WTC11 (cell line): ENCODE results near the gene PPP6R1. TPM values are rescaled to one million over a fixed set of nuclear protein-coding genes. Genes with fewer than 3 reads are reported as not detected.

Experiments used
- ATAC-seq: fragments of 200-7000 bp; cut with Tn5 transposase; 2 replicates; pipeline ENCODE4 v1.10.0; 2021; ENCODE audit warnings: mild to moderate bottlenecking, moderate library complexity
- CTCF ChIA-PET: fragments of 300-600 bp; sonication (Branson Sonifier 250); formaldehyde crosslinking; loops from one replicate; lab custom pipeline; 2021; ENCODE audit warnings: antibody characterized with exemption; lab: Charles Lee
- POLR2A ChIA-PET: fragments of 350-600 bp; sonication (Branson Sonifier 250); formaldehyde crosslinking; loops from one replicate; lab custom pipeline; 2021; ENCODE audit warnings: antibody characterized with exemption; lab: Charles Lee
- DNase-seq: peaks from one replicate; pipeline ENCODE4 v3.0.0; 2021; ENCODE audit warnings: low spot score
- H3K27ac Mint-ChIP-seq: 2 replicates; pipeline ENCODE4 v1.8.0; 2021; ENCODE audit warnings: mixed read lengths
- H3K27me3 Mint-ChIP-seq: 2 replicates; pipeline ENCODE4 v1.8.0; 2021; ENCODE audit warnings: low read depth, mild to moderate bottlenecking, moderate library complexity, mixed read lengths
- H3K36me3 Mint-ChIP-seq: 2 replicates; pipeline ENCODE4 v1.8.0; 2021; ENCODE audit warnings: mixed read lengths
- H3K4me1 Mint-ChIP-seq: 2 replicates; pipeline ENCODE4 v1.8.0; 2022; ENCODE audit warnings: mixed read lengths
- H3K4me3 Mint-ChIP-seq: 2 replicates; pipeline ENCODE4 v1.8.0; 2021; ENCODE audit warnings: mild to moderate bottlenecking, moderate library complexity, mixed read lengths
- H3K9me3 Mint-ChIP-seq: 2 replicates; pipeline ENCODE4 v1.8.0; 2021; ENCODE audit warnings: mixed read lengths
- ARID4B ChIP-seq: sonication (generic); formaldehyde crosslinking; IDR thresholded peaks from 2 replicates; pipeline ENCODE4 v1.8.0; 2023; ENCODE audit warnings: missing genetic modification reagents, mild to moderate bottlenecking, borderline replicate concordance
- ATF1 ChIP-seq: sonication (generic); formaldehyde crosslinking; IDR thresholded peaks from 2 replicates; pipeline ENCODE4 v1.8.1; 2023; ENCODE audit warnings: mild to moderate bottlenecking, moderate library complexity, missing genetic modification reagents
- CTCF ChIP-seq: fragments of 200-600 bp; IDR thresholded peaks from 2 replicates; pipeline ENCODE4 v1.8.0; 2022; ENCODE audit warnings: antibody characterized with exemption
- EMX1 ChIP-seq: fragments of 250-450 bp; sonication (Bioruptor Pico); IDR thresholded peaks from 2 replicates; pipeline ENCODE4 v1.8.0; 2021; ENCODE audit warnings: mild to moderate bottlenecking
- ETV6 ChIP-seq: sonication (generic); formaldehyde crosslinking; IDR thresholded peaks from 2 replicates; pipeline ENCODE4 v1.8.1; 2022; ENCODE audit warnings: mild to moderate bottlenecking, missing genetic modification reagents
- JUN ChIP-seq: sonication (generic); formaldehyde crosslinking; IDR thresholded peaks from 2 replicates; pipeline ENCODE4 v1.8.0; 2023; ENCODE audit warnings: mild to moderate bottlenecking, missing genetic modification reagents
- NR3C1 ChIP-seq: sonication (generic); formaldehyde crosslinking; conservative IDR thresholded peaks from 2 replicates; pipeline ENCODE4 v1.8.1; 2023; ENCODE audit warnings: low read depth, mild to moderate bottlenecking, missing genetic modification reagents
- RELA ChIP-seq: sonication (generic); formaldehyde crosslinking; IDR thresholded peaks from 2 replicates; pipeline ENCODE4 v1.8.1; 2022; ENCODE audit warnings: missing genetic modification reagents, mild to moderate bottlenecking, borderline replicate concordance
- SMAD4 ChIP-seq: sonication (generic); formaldehyde crosslinking; IDR thresholded peaks from 2 replicates; pipeline ENCODE4 v1.8.0; 2022; ENCODE audit warnings: mild to moderate bottlenecking, missing genetic modification reagents
- TCF7 ChIP-seq: sonication (generic); formaldehyde crosslinking; IDR thresholded peaks from 2 replicates; pipeline ENCODE4 v1.8.0; 2022; ENCODE audit warnings: mild to moderate bottlenecking, low read depth, missing genetic modification reagents, moderate library complexity
- TEAD4 ChIP-seq: sonication (generic); formaldehyde crosslinking; IDR thresholded peaks from 2 replicates; pipeline ENCODE4 v1.8.0; 2022; ENCODE audit warnings: mild to moderate bottlenecking, missing genetic modification reagents
- ZNF416 ChIP-seq: fragments of 250-450 bp; sonication (Bioruptor Pico); IDR thresholded peaks from 2 replicates; pipeline ENCODE4 v1.9.0; 2021; ENCODE audit warnings: mild to moderate bottlenecking, inconsistent platforms
- microRNA-seq: library from miRNA; unstranded; fragments of <30 nt; microRNA quantifications from one replicate; pipeline ENCODE4 v1.2.0, GENCODE V29; 2022; ENCODE audit warnings: borderline number of aligned reads
- total RNA-seq: library from RNA; stranded (reverse); gene quantifications from 3 replicates; pipeline ENCODE4 v1.2.3, GENCODE V29; 2021
- TF ChIP-seq, protein P1 (sequence below): sonication (generic); formaldehyde crosslinking; IDR thresholded peaks from 2 replicates; pipeline ENCODE4 v1.8.0; 2023; ENCODE audit warnings: missing genetic modification reagents
- TF ChIP-seq, protein P2 (sequence below): sonication (generic); formaldehyde crosslinking; IDR thresholded peaks from 2 replicates; pipeline ENCODE4 v1.8.1; 2022; ENCODE audit warnings: low read depth, mild to moderate bottlenecking, moderate library complexity, missing genetic modification reagents, borderline replicate concordance

PPP6R1 gene
- total RNA-seq, 1 experiment from 2014 or later = 91.8 TPM

DNA sequence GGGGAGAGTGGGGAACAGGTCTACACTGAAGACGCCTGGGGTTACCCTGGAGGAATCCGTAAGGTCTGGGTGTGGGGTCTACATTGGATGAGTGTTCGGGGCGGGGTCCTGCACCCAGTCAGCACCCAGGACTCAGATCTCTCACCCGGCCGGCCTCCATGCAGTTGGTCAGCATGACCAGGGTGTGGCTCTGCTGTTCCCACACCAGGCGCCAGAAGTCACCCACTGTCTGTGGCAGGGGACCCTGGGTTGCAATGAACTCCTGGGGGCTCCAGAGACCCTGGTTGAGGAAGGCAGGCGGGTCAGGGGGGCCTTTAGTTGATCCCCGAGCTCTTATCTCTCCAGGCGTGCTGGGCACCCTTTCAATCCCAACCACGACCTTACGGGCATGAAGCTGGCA is 72.7 kb downstream of the PPP6R1 start:
- ChIA-PET POLR2A (no interaction called here), CTCF (no interaction called here)
- no peak for TF ChIP-seq JUN (CRISPR knock-in tag)
- no peak for TF ChIP-seq RELA
- Mint-ChIP-seq H3K27me3 (peaks cover 53% of the 10 kb centered on the region), H3K36me3 (no peaks in the 10 kb centered on the region), H3K9me3 (no peaks in the 10 kb centered on the region), H3K4me1 (peaks cover 4% of the 10 kb centered on the region; the same call in 1 of the 2 replicates), H3K4me3 (no peak overlapping the region), H3K27ac (no peak overlapping the region)
- ATAC-seq (no peak), DNase-seq (no peak)

GRCh38 chr19:55181740-55182139 is 77.1 kb downstream of the PPP6R1 start:
- ATAC-seq = no peak
- no peaks in the 10 kb centered on the region for H3K36me3 Mint-ChIP-seq

More at GRCh38 chr19:55181740-55182139, 77.1 kb downstream of the PPP6R1 start:
- peaks cover 7% of the 10 kb centered on the region for H3K4me1 Mint-ChIP-seq
- TF ChIP-seq ZNF416 (CRISPR knock-in tag) (no peak), CTCF (no peak), ARID4B (CRISPR knock-in tag) (no peak), SMAD4 (CRISPR knock-in tag) (no peak), ATF1 (no peak), EMX1 (CRISPR knock-in tag) (no peak), ETV6 (CRISPR knock-in tag) (no peak), TCF7 (CRISPR knock-in tag) (no peak), TEAD4 (CRISPR knock-in tag) (no peak), NR3C1 (CRISPR knock-in tag) (no peak)
- TF ChIP-seq, protein P1, sequence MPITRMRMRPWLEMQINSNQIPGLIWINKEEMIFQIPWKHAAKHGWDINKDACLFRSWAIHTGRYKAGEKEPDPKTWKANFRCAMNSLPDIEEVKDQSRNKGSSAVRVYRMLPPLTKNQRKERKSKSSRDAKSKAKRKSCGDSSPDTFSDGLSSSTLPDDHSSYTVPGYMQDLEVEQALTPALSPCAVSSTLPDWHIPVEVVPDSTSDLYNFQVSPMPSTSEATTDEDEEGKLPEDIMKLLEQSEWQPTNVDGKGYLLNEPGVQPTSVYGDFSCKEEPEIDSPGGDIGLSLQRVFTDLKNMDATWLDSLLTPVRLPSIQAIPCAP = no peak
- TF ChIP-seq, protein P2, sequence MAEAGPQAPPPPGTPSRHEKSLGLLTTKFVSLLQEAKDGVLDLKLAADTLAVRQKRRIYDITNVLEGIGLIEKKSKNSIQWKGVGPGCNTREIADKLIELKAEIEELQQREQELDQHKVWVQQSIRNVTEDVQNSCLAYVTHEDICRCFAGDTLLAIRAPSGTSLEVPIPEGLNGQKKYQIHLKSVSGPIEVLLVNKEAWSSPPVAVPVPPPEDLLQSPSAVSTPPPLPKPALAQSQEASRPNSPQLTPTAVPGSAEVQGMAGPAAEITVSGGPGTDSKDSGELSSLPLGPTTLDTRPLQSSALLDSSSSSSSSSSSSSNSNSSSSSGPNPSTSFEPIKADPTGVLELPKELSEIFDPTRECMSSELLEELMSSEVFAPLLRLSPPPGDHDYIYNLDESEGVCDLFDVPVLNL (CRISPR knock-in tag) = no peak
- TF ChIP-seq, all 79 proteins: peak for 0
- H3K4me3 Mint-ChIP-seq = no peak overlapping the region
- no peak for DNase-seq
- ChIA-PET POLR2A (interaction anchor here (0.6 kb wide), 1 partner anchor 224 kb away, joined by 5 read pairs; no protein-coding TSS in a partner anchor), CTCF (no interaction called here)
- no peaks in the 10 kb centered on the region for H3K9me3 Mint-ChIP-seq
- no peak overlapping the region for H3K27ac Mint-ChIP-seq
- H3K27me3 Mint-ChIP-seq = peaks cover 84% of the 10 kb centered on the region

Small RNAs within 50 kb of the gene (microRNA-seq; reads per million reads assigned to microRNA genes)
- gene MIR6802 (not detected), gene MIR6803 (not detected), gene MIR6804 (3.5 reads per million, percentile 4 among the genes with 10 or more reads in this experiment)

Other genes with a start within 250 kb of the PPP6R1 start
- gene GP6, start 220.8 kb downstream of the PPP6R1 start, total RNA-seq = 0.41 to 1.1 TPM (median 0.61 TPM) in 3 replicates
- gene RDH13, start 195.9 kb downstream of the PPP6R1 start, total RNA-seq = 35.3 to 39.5 TPM (median 38.4 TPM) in 3 replicates
- 38.9 to 43.8 TPM (median 42.8 TPM) in 3 replicates for gene EPS8L1, start 183.1 kb downstream of the PPP6R1 start, total RNA-seq
- 88.4 to 99.3 TPM (median 92.3 TPM) in 3 replicates for gene PPP1R12C, start 141.4 kb downstream of the PPP6R1 start, total RNA-seq
- gene TNNT1, start 109.8 kb downstream of the PPP6R1 start, total RNA-seq = 50.6 to 127 TPM (median 108 TPM) in 3 replicates
- gene TNNI3, start 101.3 kb downstream of the PPP6R1 start, total RNA-seq = 15.0 to 36.7 TPM (median 34.0 TPM) in 3 replicates
- 4.0 to 5.9 TPM (median 5.6 TPM) in 3 replicates for gene DNAAF3, start 92.4 kb downstream of the PPP6R1 start, total RNA-seq
- 0.77 to 2.5 TPM (median 1.1 TPM) in 3 replicates for gene SYT5, start 78.7 kb downstream of the PPP6R1 start, total RNA-seq
- gene PTPRH, start 49.5 kb downstream of the PPP6R1 start, total RNA-seq = 0.41 to 0.63 TPM (median 0.44 TPM) in 3 replicates
- 3.5 to 4.2 TPM (median 4.1 TPM) in 3 replicates for gene TMEM86B, start 30.3 kb downstream of the PPP6R1 start, total RNA-seq
- gene HSPBP1, start 21.1 kb upstream of the PPP6R1 start, total RNA-seq = 57.1 to 65.2 TPM (median 60.9 TPM) in 3 replicates
- gene BRSK1, start 25.0 kb upstream of the PPP6R1 start, total RNA-seq = 49.2 to 52.4 TPM (median 49.7 TPM) in 3 replicates
- 0.44 to 0.50 TPM in 2 of 3 replicates, not detected in the other for gene TMEM150B, start 66.3 kb upstream of the PPP6R1 start, total RNA-seq
- gene KMT5C, start 80.9 kb upstream of the PPP6R1 start, total RNA-seq = 49.1 to 63.1 TPM (median 52.3 TPM) in 3 replicates
- gene COX6B2, start 95.7 kb upstream of the PPP6R1 start, total RNA-seq = 4.1 to 8.0 TPM (median 4.3 TPM) in 3 replicates
- 0.07 to 0.09 TPM in 2 of 3 replicates, not detected in the other for gene GARIN5B, start 104.2 kb upstream of the PPP6R1 start, total RNA-seq
- 1.2 to 1.8 TPM (median 1.6 TPM) in 3 replicates for gene IL11, start 111.4 kb upstream of the PPP6R1 start, total RNA-seq
- gene TMEM190, start 117.8 kb upstream of the PPP6R1 start, total RNA-seq = 0.33 to 2.6 TPM (median 0.82 TPM) in 3 replicates
- 5.8 to 8.3 TPM (median 6.5 TPM) in 3 replicates for gene TMEM238, start 125.3 kb upstream of the PPP6R1 start, total RNA-seq
- gene RPL28, start 126.9 kb upstream of the PPP6R1 start, total RNA-seq = 2,505 to 2,895 TPM (median 2,837 TPM) in 3 replicates
- gene UBE2S, start 148.8 kb upstream of the PPP6R1 start, total RNA-seq = 442 to 516 TPM (median 467 TPM) in 3 replicates
- gene SHISA7, start 184.3 kb upstream of the PPP6R1 start, total RNA-seq = 0.79 to 0.94 TPM (median 0.87 TPM) in 3 replicates
- gene ISOC2, start 202.6 kb upstream of the PPP6R1 start, total RNA-seq = 96.3 to 96.6 TPM (median 96.4 TPM) in 3 replicates
- gene C19orf85, start 205.7 kb upstream of the PPP6R1 start, total RNA-seq = 2.1 to 2.5 TPM (median 2.2 TPM) in 3 replicates
- gene ZNF628, start 217.6 kb upstream of the PPP6R1 start, total RNA-seq = 14.0 to 23.6 TPM (median 17.8 TPM) in 3 replicates
- 71.9 to 87.7 TPM (median 74.8 TPM) in 3 replicates for gene NAT14, start 226.2 kb upstream of the PPP6R1 start, total RNA-seq
- gene SSC5D, start 229.4 kb upstream of the PPP6R1 start, total RNA-seq = 1.8 to 2.9 TPM (median 2.5 TPM) in 3 replicates